Activated naive CD4-positive, alpha-beta T cell (primary cell): Measurements from ENCODE around the gene TEK.

Source experiments
- DNase-seq, 4 experiments: peaks; one replicate each; lab custom pipeline; 2025; lab: John Stamatoyannopoulos, UW

The TEK gene

GRCh38 chr9:27179245-27179865, 70.3 kb downstream of the TEK start:
- no peak for DNase-seq

DNA sequence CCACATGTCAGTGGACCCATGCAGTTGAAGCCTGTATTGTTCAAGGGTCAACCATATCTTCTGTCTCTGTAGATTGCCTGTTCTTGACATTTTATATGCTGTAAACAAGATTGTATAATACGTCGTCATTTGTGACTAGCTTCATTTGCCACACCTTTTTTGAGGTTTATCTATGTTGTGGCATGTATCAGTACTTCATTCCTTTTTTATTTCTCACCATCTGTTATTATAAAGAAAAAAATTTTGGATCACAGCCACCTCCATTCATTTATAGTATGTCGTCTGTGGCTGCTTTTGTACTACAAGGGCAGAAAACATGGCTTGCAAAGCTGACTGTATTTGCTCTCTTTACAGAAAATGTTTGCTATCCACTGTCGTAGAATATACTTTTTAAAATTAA, 72.4 kb downstream of the TEK start:
- no peak for DNase-seq

GRCh38 chr9:27182421-27182820, 73.4 kb downstream of the TEK start:
- DNase-seq: no peak

DNA sequence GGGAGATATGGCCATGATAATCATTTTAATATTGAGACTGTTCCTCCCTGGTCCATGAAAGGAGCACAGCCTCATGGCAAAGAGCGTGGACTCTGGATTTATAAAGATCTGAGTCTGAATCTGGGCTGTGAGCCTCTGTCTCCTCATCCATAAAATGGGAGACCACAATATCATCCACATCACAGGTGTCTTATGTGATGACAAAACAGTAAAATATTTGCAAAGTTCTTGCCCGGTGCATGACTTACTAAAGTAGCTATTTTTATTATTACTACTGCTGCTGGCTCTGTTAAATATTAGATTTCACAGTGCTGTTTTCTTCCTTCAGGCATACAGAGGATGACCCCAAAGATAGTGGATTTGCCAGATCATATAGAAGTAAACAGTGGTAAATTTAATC, 74.1 kb downstream of the TEK start:
- DNase-seq: no peak

DNA sequence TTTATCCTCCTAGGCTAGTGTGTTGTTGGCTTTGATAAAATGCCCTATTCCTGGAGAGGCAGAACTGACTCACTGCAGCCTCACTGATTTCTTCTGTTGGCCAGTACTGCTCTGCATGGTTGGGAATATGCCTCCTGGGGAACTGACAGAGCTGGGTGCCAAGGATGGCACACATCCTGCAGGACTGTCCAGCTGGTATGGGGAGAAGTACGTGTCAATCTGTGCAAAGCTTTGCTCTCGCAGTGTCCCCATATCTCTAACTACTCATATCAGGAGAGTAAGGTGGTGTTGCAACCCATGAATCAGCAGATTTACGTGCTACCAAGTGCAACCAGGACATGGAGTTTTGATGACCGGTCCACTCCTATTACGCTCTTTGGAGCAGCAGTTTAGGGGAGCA, 74.7 kb downstream of the TEK start:
- no peak for DNase-seq

DNA sequence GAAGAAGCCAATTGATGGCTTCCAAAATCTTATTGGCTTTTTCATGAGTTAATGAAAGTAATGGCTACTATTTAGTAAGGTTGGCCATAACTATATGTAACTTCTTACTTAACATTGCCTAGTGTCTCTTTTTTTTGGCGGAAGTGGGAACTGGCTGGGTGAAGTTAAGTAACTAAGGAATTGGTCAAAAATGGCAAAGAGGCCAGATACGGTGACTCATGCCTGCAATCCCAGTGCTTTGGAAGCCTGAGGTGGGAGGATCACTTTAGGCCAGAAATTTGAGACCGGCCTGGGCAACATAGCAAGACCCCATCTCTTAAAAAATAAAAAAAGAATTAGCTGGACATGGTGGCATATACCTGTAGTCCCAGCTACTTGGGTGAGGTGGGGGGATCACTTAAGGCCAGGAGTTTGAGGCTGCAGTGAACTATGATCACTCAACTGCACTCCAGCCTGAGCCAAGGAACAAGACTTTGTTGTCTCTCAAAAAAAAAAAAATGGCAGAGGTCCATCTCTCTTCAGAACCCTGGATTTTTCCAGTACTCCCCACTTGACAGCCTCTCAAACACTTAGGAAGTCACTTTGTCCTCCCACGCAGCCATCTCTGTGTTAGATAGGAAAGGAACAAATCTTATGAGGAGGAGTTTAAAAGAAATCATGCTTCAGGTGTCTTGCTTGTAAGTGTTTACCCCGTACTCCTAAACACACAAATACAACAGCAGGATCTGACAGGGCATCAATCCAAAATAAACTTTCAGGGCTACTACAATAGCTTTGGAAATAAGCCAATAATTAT, 75.7 kb downstream of the TEK start:
- DNase-seq: no peak

GRCh38 chr9:27188426-27188825, 79.4 kb downstream of the TEK start:
- no peak for DNase-seq

DNA sequence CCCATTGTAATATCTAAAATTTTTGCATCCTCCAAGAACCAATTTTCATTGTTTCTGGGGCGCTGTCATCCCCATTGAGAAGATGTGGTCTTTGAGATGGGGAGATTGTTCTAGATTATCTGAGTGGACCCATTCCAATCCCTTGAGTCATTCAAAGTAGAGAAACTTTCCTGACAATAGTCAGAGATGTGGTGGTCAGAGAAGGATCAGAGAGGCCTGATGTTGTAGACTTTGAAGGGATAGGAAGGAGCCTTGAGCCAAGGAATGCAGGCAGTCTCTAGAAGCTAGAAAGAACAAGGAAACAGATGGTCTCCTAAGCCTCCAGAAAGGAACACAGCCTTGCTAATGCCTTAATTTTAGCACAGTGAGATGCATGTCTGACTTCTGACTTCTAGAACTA, 80.4 kb downstream of the TEK start:
- DNase-seq: no peak

GRCh38 chr9:27192291-27192960, 83.4 kb downstream of the TEK start:
- DNase-seq: no peak

GRCh38 chr9:27193886-27194285, 84.9 kb downstream of the TEK start:
- no peak for DNase-seq

GRCh38 chr9:27194401-27195091, 85.5 kb downstream of the TEK start:
- DNase-seq: no peak

GRCh38 chr9:27195191-27195590, 86.2 kb downstream of the TEK start:
- no peak for DNase-seq

- no peak for DNase-seq
Measured at GRCh38 chr9:27196383-27196782, 87.4 kb downstream of the TEK start.

- DNase-seq: no peak
Measured at GRCh38 chr9:27198190-27198589, 89.2 kb downstream of the TEK start.

- no peak for DNase-seq
Measured at GRCh38 chr9:27202056-27202455, 93.0 kb downstream of the TEK start.

DNA sequence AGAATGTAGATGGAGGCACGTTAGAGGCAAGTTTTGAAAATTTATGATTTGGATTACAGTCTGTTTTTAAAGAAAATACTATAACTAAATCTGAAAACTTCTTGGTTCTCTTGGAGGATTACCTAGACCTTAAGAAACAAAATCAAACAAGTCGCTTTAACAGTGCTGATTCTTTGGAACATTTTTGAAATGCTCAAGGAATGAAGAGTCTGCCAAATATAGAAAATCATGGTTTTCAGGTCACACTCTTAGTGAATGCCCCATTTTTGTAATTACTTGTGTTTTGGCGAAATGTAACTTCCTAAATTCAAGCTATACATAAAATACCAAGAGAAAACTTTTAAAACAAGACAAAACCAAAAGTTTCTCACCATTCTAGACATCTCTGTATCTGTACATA, 94.8 kb downstream of the TEK start:
- no peak for DNase-seq

DNA sequence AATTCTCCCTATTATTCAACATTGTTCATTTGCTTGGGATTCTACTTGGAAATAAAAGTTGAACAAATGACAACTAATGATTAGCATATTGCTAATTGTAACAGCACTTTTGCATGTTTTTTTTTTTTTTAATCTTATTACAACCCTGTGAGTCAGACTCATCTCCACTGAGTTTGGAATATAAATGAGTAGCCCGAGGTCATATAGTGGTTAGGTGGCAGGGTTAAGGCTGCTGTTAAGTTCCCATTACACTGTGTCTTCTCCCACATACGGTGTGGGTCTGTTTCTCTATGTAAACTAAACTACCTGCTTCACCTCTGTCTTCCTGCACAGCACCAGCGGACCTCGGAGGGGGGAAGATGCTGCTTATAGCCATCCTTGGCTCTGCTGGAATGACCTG, 95.6 kb downstream of the TEK start:
- DNase-seq: no peak

DNA sequence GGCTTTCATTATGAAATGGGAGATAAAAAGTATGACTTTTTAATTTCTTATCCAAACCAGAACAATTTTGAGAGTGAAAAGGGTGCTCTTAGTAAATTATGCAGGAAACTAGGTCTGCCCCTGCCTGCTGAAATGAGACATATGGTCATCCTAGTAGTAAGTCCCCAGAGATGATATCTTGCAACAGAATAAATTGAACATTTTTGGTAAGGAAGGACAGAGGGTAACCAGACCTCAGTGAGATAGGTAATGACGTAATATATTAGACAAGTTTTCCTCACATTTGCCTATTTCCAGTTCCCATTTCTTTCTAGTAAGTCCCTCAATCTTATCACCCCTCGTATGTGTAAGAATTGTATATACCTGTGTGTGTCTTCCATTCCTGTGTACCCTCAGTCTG, 96.2 kb downstream of the TEK start:
- no peak for DNase-seq

- no peak for DNase-seq
Measured at GRCh38 chr9:27206041-27206440, 97.0 kb downstream of the TEK start.

DNA sequence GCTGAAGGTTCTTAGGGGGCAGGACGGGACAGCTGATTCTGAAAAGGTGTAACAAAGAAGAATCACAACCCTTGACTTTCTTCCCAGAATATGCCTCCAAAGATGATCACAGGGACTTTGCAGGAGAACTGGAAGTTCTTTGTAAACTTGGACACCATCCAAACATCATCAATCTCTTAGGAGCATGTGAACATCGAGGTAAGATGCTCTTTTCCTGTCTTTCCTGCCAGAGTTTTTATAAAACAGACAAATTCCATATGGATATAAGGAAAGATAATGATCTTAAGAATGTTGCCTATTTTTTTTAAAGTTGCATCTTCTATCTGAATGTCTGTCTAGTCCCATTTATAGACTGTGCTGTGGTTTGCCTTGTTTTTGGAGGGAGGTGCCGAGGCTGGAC, 100.0 kb downstream of the TEK start:
- no peak for DNase-seq

- no peak for DNase-seq
Measured at GRCh38 chr9:27210588-27210987, 101.6 kb downstream of the TEK start.

GRCh38 chr9:27212191-27212590, 103.2 kb downstream of the TEK start:
- DNase-seq: no peak

DNA sequence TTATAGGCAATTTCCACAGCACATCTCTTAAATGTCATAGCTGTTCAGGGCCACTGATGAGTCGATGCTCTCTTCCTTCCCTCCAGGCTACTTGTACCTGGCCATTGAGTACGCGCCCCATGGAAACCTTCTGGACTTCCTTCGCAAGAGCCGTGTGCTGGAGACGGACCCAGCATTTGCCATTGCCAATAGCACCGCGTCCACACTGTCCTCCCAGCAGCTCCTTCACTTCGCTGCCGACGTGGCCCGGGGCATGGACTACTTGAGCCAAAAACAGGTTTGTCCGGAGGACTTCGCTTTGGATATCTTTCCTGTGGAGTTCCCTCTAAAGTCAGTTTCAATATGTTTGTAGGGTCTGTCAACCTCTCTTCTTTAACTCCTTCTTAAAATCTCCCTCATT, 103.6 kb downstream of the TEK start:
- DNase-seq: no peak
